Measurements from ENCODE around the gene ADORA2A. TPM values are rescaled to one million over a fixed set of nuclear protein-coding genes. Genes with fewer than 3 reads are reported as not detected.

ADORA2A gene
- total RNA-seq, 6 experiments from 2014 or later, result 2.0 to 7.7 (median 3.6) TPM

GRCh38 chr22:24465566-24465965 is 38.2 kb downstream of the ADORA2A start:
- Histone ChIP-seq H3K27me3 (no peaks in the 10 kb centered on the region), H3K9me3 (no peaks in the 10 kb centered on the region), H3K4me3 (no peak overlapping the region), H3K36me3 (peaks cover 0 to 5% (median 0%) of the 10 kb centered on the region in 4 donors), H3K27ac (peak overlapping the region in 2 of 3 donors; percentile 37 to 42), H3K4me1 (peaks cover 0 to 6% (median 3%) of the 10 kb centered on the region in 4 donors)
- intact Hi-C loops (cut with DNase I), result no loop called here
- 55% methylated on average over 2 of the region's 5 CpGs for WGBS (ENCODE audit: insufficient coverage, low coverage, low lambda C conversion rate, missing lambda C conversion rate)
- ATAC-seq (peak in 1 of 4 donors; percentile 23), DNase-seq (peak in 1 of 3 donors; percentile 23)
- TF ChIP-seq POLR2A (IDR thresholded peaks at IDR 0.05), result no peak
- TF ChIP-seq, protein P1, sequence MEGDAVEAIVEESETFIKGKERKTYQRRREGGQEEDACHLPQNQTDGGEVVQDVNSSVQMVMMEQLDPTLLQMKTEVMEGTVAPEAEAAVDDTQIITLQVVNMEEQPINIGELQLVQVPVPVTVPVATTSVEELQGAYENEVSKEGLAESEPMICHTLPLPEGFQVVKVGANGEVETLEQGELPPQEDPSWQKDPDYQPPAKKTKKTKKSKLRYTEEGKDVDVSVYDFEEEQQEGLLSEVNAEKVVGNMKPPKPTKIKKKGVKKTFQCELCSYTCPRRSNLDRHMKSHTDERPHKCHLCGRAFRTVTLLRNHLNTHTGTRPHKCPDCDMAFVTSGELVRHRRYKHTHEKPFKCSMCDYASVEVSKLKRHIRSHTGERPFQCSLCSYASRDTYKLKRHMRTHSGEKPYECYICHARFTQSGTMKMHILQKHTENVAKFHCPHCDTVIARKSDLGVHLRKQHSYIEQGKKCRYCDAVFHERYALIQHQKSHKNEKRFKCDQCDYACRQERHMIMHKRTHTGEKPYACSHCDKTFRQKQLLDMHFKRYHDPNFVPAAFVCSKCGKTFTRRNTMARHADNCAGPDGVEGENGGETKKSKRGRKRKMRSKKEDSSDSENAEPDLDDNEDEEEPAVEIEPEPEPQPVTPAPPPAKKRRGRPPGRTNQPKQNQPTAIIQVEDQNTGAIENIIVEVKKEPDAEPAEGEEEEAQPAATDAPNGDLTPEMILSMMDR (IDR thresholded peaks at IDR 0.05), result no peak

GRCh38 chr22:24465975-24466374 is 38.6 kb downstream of the ADORA2A start:
- H3K4me1 ChIP-seq, result peaks cover 0 to 6% (median under 1%) of the 10 kb centered on the region in 4 donors
- TF ChIP-seq, protein P1 (IDR thresholded peaks at IDR 0.05), result no peak
- TF ChIP-seq POLR2A (IDR thresholded peaks at IDR 0.05), result no peak
- intact Hi-C loops (cut with DNase I), result no loop called here
- peak overlapping the region; percentile 12 to 42 (median 37) for H3K27ac ChIP-seq
- no peaks in the 10 kb centered on the region for H3K9me3 ChIP-seq
- ATAC-seq (no peak), DNase-seq (peak in 1 of 3 donors; percentile 16)
- 94% methylated on average over 3 of the region's 3 CpGs for WGBS (ENCODE audit: insufficient coverage, low coverage, low lambda C conversion rate, missing lambda C conversion rate)
- peaks cover 0 to 5% (median 0%) of the 10 kb centered on the region in 4 donors for H3K36me3 ChIP-seq
- no peak overlapping the region for H3K4me3 ChIP-seq
- no peaks in the 10 kb centered on the region for H3K27me3 ChIP-seq

- DNase-seq, result peak in 1 of 3 donors; percentile 55
- intact Hi-C loops (cut with DNase I), result no loop called here
- 67% methylated on average over 1 of the region's 1 CpG for WGBS (ENCODE audit: insufficient coverage, low coverage, low lambda C conversion rate, missing lambda C conversion rate)
- H3K27me3 ChIP-seq, result no peaks in the 10 kb centered on the region
- no peak overlapping the region for H3K4me3 ChIP-seq
- peaks cover 0 to 6% (median 0%) of the 10 kb centered on the region in 4 donors for H3K4me1 ChIP-seq
- H3K27ac ChIP-seq, result peak overlapping the region; percentile 37 to 44 (median 42)
- no peaks in the 10 kb centered on the region for H3K9me3 ChIP-seq
- ATAC-seq, result peak; percentile 59 to 74 (median 72)
- peaks cover 0 to 9% (median 0%) of the 10 kb centered on the region in 4 donors for H3K36me3 ChIP-seq
- TF ChIP-seq POLR2A (IDR thresholded peaks at IDR 0.05), result no peak
- TF ChIP-seq, protein P1 (IDR thresholded peaks at IDR 0.05), result no peak
Measured at GRCh38 chr22:24466716-24467328, 39.4 kb downstream of the ADORA2A start.

DNA sequence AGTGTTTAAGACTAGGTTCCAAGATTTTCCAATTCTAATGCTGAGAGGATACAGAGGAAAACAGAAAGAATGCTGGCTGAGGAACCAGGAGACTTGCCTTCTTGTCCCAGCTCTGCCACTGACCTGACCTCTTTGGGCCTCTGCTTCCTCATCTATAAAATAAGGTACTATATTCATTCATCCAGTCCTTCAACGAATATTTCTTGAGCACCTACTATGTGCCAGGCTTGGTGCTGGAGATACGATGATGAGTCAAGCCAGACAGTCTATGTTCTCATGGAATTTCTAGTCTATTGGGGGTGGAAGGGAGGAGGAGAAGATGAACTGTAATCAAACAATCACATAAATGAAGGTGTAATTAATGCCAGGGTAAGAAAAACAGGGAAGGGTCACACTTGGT is 39.9 kb downstream of the ADORA2A start:
- intact Hi-C loops (cut with DNase I), result no loop called here
- H3K4me1 ChIP-seq, result peaks cover 0 to 6% (median 0%) of the 10 kb centered on the region in 4 donors
- DNase-seq (no peak), ATAC-seq (peak in 3 of 4 donors; percentile 7 to 24 (median 9))
- H3K9me3 ChIP-seq, result no peaks in the 10 kb centered on the region
- H3K27ac ChIP-seq, result peak overlapping the region; percentile 37 to 44 (median 42)
- peaks cover 0 to 9% (median 0%) of the 10 kb centered on the region in 4 donors for H3K36me3 ChIP-seq
- no peaks in the 10 kb centered on the region for H3K27me3 ChIP-seq
- WGBS (ENCODE audit: insufficient coverage, low coverage, low lambda C conversion rate, missing lambda C conversion rate), result 44% methylated on average over 2 of the region's 2 CpGs
- no peak overlapping the region for H3K4me3 ChIP-seq
- TF ChIP-seq POLR2A (IDR thresholded peaks at IDR 0.05), result no peak
- TF ChIP-seq, protein P1 (IDR thresholded peaks at IDR 0.05), result no peak
